ENCODE results near the gene MED23.

DNA sequence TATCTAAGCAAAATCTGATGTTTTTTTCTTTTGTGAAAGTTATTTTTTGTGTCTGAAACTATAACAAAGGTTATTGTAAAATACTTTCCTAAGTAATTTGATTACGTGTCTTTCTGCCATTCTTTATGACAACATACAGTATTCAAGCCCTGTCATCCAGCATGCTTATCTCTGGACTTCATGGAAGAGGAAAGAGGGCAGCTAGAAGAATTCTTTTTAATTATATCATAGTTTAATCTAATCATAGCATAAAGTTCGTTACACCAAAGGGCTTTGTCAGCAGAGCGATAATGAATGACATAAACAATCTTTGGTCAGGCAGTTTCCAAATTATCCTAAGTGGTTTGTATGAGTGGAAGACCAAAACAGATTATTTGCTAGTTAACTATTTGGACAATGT is 12.5 kb upstream of the MED23 start:
- TF ChIP-seq, protein P1, sequence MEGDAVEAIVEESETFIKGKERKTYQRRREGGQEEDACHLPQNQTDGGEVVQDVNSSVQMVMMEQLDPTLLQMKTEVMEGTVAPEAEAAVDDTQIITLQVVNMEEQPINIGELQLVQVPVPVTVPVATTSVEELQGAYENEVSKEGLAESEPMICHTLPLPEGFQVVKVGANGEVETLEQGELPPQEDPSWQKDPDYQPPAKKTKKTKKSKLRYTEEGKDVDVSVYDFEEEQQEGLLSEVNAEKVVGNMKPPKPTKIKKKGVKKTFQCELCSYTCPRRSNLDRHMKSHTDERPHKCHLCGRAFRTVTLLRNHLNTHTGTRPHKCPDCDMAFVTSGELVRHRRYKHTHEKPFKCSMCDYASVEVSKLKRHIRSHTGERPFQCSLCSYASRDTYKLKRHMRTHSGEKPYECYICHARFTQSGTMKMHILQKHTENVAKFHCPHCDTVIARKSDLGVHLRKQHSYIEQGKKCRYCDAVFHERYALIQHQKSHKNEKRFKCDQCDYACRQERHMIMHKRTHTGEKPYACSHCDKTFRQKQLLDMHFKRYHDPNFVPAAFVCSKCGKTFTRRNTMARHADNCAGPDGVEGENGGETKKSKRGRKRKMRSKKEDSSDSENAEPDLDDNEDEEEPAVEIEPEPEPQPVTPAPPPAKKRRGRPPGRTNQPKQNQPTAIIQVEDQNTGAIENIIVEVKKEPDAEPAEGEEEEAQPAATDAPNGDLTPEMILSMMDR (IDR thresholded peaks at IDR 0.05) = no peak
- TF ChIP-seq POLR2A (IDR thresholded peaks at IDR 0.05) = no peak
